HepG2 (cell line): ENCODE results near the gene ISY1. TPM values are rescaled to one million over a fixed set of nuclear protein-coding genes. Genes with fewer than 3 reads are reported as not detected.

Experiments
- ARID2 ChIP-seq: sonication (generic); formaldehyde crosslinking; IDR thresholded peaks from 2 replicates; pipeline ENCODE4 v1.8.1; 2022; ENCODE audit warnings: mild to moderate bottlenecking, missing genetic modification reagents, borderline replicate concordance
- ATF7-NPFF ChIP-seq: sonication (generic); formaldehyde crosslinking; IDR thresholded peaks from 2 replicates; pipeline ENCODE4 v1.8.1; 2023; ENCODE audit warnings: mild to moderate bottlenecking, low read depth, missing genetic modification reagents, moderate library complexity
- ERF ChIP-seq: IDR thresholded peaks from 2 replicates; pipeline ENCODE4 v1.6.1; 2018; ENCODE audit warnings: missing biosample characterization, missing genetic modification reagents
- GFI1 ChIP-seq: sonication (generic); formaldehyde crosslinking; IDR thresholded peaks from 2 replicates; pipeline ENCODE4 v1.5.0; 2020; ENCODE audit warnings: missing genetic modification reagents, mild to moderate bottlenecking, borderline replicate concordance
- HES4 ChIP-seq: sonication (generic); formaldehyde crosslinking; IDR thresholded peaks from 2 replicates; pipeline ENCODE4 v1.9.0; 2021; ENCODE audit warnings: mild to moderate bottlenecking, missing genetic modification reagents, borderline replicate concordance
- HNRNPUL1 ChIP-seq: fragments of 200-400 bp; formaldehyde crosslinking; IDR thresholded peaks from 2 replicates; pipeline ENCODE4 v1.6.1; 2017; ENCODE audit warnings: low read depth, mild to moderate bottlenecking, low read length, moderate library complexity
- NR2F2 ChIP-seq: IDR thresholded peaks from 2 replicates; pipeline ENCODE4 v1.6.1; 2012; ENCODE audit warnings: low read depth, inconsistent platforms, borderline replicate concordance
- RCOR2 ChIP-seq: IDR thresholded peaks from 2 replicates; pipeline ENCODE4 v1.6.1; 2016; ENCODE audit warnings: missing biosample characterization, missing genetic modification reagents
- SRF ChIP-seq: IDR thresholded peaks from 2 replicates; pipeline ENCODE4 v1.6.1; 2011; ENCODE audit warnings: mild to moderate bottlenecking, low read depth, low read length, moderate library complexity
- SUZ12 ChIP-seq: fragments of 150-350 bp; IDR thresholded peaks from 2 replicates; pipeline ENCODE4 v1.6.1; 2014; ENCODE audit warnings: low read depth, low read length
- ZNF205 ChIP-seq: IDR thresholded peaks from 2 replicates; pipeline ENCODE4 v1.6.1; 2018; ENCODE audit warnings: missing biosample characterization, missing genetic modification reagents
- ZNF441 ChIP-seq: sonication (generic); formaldehyde crosslinking; IDR thresholded peaks from 2 replicates; pipeline ENCODE4 v1.7.0; 2021; ENCODE audit warnings: missing genetic modification reagents, borderline replicate concordance
- ZNF510 ChIP-seq: sonication (generic); formaldehyde crosslinking; IDR thresholded peaks from 2 replicates; pipeline ENCODE4 v1.4.0; 2020; ENCODE audit warnings: low read depth, mild to moderate bottlenecking, missing genetic modification reagents
- ZNF703 ChIP-seq: sonication (generic); formaldehyde crosslinking; IDR thresholded peaks from 2 replicates; pipeline ENCODE4 v1.5.1; 2020; ENCODE audit warnings: missing genetic modification reagents, mild to moderate bottlenecking, moderate library complexity, borderline replicate concordance
- ZNF784 ChIP-seq: sonication (generic); formaldehyde crosslinking; IDR thresholded peaks from 2 replicates; pipeline ENCODE4 v1.5.1; 2020; ENCODE audit warnings: missing genetic modification reagents, mild to moderate bottlenecking, borderline replicate concordance
- ZNF841 ChIP-seq: sonication (generic); formaldehyde crosslinking; IDR thresholded peaks from 2 replicates; pipeline ENCODE4 v1.8.1; 2023; ENCODE audit warnings: missing genetic modification reagents, borderline replicate concordance
- polyA plus RNA-seq, 8 experiments: library from polyadenylated mRNA; depleted of rRNA in 3 of 8; stranded (reverse) in 7 of 8; unstranded in 1 of 8; fragments of >200 nt; fragmentation: Illumina TruSeq in 4 of 8; extraction: Trizol in 4 of 8; gene quantifications; 2 replicates each; pipeline versions ENCODE4 v1.2.1 to v1.2.3, GENCODE V29; 2011 to 2016; ENCODE audit warnings: low read depth in 4 of 8, missing spikeins in 1 of 8, mixed read lengths in 1 of 8; ENCODE audit not compliant: insufficient read depth in 1 of 8
- total RNA-seq, 5 experiments: library from RNA; depleted of rRNA; stranded (reverse); fragments of >200 nt; fragmentation: Illumina TruSeq; extraction: Trizol; gene quantifications; 2 replicates each; pipeline ENCODE4 v1.2.3, GENCODE V29; 2016; ENCODE audit warnings: low read depth in 1 of 5
- TF ChIP-seq, protein P1 (sequence below): sonication (generic); formaldehyde crosslinking; conservative IDR thresholded peaks from 2 replicates; pipeline ENCODE4 v1.4.0; 2020; ENCODE audit warnings: mild to moderate bottlenecking, missing genetic modification reagents, moderate library complexity
- TF ChIP-seq, protein P2 (sequence below): sonication (generic); formaldehyde crosslinking; IDR thresholded peaks from 2 replicates; pipeline ENCODE4 v1.4.0; 2020; ENCODE audit warnings: missing genetic modification reagents

Gene ISY1
- total and polyA plus RNA-seq, 2 of the 13 experiments (the other 11 are each of a cell fraction or from before 2014, with no cell fraction given): 21.0 to 39.1 TPM

GRCh38 chr3:129183569-129184395 is 22.9 kb upstream of the ISY1 start, which contains the start of gene CNBP (continued):
- TF ChIP-seq, protein P1, sequence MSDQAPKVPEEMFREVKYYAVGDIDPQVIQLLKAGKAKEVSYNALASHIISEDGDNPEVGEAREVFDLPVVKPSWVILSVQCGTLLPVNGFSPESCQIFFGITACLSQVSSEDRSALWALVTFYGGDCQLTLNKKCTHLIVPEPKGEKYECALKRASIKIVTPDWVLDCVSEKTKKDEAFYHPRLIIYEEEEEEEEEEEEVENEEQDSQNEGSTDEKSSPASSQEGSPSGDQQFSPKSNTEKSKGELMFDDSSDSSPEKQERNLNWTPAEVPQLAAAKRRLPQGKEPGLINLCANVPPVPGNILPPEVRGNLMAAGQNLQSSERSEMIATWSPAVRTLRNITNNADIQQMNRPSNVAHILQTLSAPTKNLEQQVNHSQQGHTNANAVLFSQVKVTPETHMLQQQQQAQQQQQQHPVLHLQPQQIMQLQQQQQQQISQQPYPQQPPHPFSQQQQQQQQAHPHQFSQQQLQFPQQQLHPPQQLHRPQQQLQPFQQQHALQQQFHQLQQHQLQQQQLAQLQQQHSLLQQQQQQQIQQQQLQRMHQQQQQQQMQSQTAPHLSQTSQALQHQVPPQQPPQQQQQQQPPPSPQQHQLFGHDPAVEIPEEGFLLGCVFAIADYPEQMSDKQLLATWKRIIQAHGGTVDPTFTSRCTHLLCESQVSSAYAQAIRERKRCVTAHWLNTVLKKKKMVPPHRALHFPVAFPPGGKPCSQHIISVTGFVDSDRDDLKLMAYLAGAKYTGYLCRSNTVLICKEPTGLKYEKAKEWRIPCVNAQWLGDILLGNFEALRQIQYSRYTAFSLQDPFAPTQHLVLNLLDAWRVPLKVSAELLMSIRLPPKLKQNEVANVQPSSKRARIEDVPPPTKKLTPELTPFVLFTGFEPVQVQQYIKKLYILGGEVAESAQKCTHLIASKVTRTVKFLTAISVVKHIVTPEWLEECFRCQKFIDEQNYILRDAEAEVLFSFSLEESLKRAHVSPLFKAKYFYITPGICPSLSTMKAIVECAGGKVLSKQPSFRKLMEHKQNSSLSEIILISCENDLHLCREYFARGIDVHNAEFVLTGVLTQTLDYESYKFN: peak; percentile 16; the same call in 1 of the 2 replicates
- 0 out of 2 replicates have a peak, but pooled peaks have one; percentile 16 for TF ChIP-seq NR2F2
- TF ChIP-seq GFI1: peak; percentile 78; the same call in 1 of the 2 replicates
- peak; percentile 76; the same call in 1 of the 2 replicates for TF ChIP-seq ERF (CRISPR knock-in tag)
- peak; percentile 6; the same call in 1 of the 2 replicates for TF ChIP-seq HES4 (CRISPR knock-in tag)
- no peak; the same call in 1 of the 2 replicates for TF ChIP-seq ZNF784 (CRISPR knock-in tag)
- peak; percentile 97; the same call in 1 of the 2 replicates for TF ChIP-seq ZNF703
- TF ChIP-seq SRF: no peak
- 0 out of 2 replicates have a peak, but pooled peaks have one; percentile 45 for TF ChIP-seq ZNF205
- TF ChIP-seq ATF7-NPFF (CRISPR knock-in tag): peak; percentile 82
- peak; percentile 38 for TF ChIP-seq SUZ12
- TF ChIP-seq HNRNPUL1: peak; percentile 57; the same call in 1 of the 2 replicates
- no peak; the same call in 1 of the 2 replicates for TF ChIP-seq ZNF441 (CRISPR knock-in tag)
- TF ChIP-seq, protein P2, sequence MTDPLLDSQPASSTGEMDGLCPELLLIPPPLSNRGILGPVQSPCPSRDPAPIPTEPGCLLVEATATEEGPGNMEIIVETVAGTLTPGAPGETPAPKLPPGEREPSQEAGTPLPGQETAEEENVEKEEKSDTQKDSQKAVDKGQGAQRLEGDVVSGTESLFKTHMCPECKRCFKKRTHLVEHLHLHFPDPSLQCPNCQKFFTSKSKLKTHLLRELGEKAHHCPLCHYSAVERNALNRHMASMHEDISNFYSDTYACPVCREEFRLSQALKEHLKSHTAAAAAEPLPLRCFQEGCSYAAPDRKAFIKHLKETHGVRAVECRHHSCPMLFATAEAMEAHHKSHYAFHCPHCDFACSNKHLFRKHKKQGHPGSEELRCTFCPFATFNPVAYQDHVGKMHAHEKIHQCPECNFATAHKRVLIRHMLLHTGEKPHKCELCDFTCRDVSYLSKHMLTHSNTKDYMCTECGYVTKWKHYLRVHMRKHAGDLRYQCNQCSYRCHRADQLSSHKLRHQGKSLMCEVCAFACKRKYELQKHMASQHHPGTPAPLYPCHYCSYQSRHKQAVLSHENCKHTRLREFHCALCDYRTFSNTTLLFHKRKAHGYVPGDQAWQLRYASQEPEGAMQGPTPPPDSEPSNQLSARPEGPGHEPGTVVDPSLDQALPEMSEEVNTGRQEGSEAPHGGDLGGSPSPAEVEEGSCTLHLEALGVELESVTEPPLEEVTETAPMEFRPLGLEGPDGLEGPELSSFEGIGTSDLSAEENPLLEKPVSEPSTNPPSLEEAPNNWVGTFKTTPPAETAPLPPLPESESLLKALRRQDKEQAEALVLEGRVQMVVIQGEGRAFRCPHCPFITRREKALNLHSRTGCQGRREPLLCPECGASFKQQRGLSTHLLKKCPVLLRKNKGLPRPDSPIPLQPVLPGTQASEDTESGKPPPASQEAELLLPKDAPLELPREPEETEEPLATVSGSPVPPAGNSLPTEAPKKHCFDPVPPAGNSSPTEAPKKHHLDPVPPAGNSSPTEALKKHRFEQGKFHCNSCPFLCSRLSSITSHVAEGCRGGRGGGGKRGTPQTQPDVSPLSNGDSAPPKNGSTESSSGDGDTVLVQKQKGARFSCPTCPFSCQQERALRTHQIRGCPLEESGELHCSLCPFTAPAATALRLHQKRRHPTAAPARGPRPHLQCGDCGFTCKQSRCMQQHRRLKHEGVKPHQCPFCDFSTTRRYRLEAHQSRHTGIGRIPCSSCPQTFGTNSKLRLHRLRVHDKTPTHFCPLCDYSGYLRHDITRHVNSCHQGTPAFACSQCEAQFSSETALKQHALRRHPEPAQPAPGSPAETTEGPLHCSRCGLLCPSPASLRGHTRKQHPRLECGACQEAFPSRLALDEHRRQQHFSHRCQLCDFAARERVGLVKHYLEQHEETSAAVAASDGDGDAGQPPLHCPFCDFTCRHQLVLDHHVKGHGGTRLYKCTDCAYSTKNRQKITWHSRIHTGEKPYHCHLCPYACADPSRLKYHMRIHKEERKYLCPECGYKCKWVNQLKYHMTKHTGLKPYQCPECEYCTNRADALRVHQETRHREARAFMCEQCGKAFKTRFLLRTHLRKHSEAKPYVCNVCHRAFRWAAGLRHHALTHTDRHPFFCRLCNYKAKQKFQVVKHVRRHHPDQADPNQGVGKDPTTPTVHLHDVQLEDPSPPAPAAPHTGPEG: no peak; the same call in 1 of the 2 replicates
- TF ChIP-seq ZNF841 (CRISPR knock-in tag): peak; percentile 12; the same call in 1 of the 2 replicates
- TF ChIP-seq ARID2 (CRISPR knock-in tag): peak; percentile 88
- TF ChIP-seq ZNF510 (CRISPR knock-in tag): no peak
- TF ChIP-seq RCOR2 (CRISPR knock-in tag): 0 out of 2 replicates have a peak, but pooled peaks have one; percentile 7
